HG03139 (cell line): ENCODE measurements around the gene RBBP4.
"Not testable (repeated sequence)": the region's sequence is repeated elsewhere in the genome, so short reads cannot be mapped to it uniquely, and the experiment has no call there.

Source experiments
- ATAC-seq: cut with Tn5 transposase; IDR thresholded peaks from one replicate; pipeline ENCODE4 v1.9.1; 2021; ENCODE audit not compliant: unreplicated experiment

The RBBP4 gene

DNA sequence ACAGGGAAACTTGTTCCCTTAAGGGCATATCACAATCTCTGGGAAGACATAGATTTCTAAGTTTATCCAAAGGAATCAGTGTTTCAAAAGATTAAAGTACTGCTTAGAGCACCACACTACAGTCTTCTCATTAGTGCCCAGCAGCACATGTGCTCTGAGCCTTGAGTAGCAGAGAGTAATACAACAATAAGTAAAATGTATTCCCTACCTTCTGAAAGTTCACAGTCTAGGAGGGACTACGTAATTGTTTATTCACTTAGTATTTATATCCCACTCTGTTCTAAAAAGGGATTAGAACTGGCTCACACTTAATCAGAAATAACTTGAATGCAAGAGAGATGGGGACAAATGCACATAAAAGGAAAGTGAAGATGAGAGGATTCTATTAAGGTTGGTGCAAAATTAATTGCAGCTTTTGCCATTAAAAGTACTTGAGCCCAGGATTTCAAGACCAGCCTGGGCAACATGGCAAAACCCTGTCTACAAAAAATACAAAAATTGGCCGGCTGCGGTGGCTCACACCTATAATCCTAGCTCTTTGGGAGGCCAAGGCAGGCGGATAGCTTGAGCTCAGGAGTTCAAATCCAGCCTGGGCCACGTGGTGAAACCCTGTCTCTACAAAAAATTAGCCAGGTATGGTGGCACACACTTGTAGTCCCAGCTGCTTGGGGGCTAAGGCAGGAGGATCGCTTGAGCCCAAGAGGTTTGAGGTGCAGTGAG is 42.6 kb downstream of the RBBP4 start:
- ATAC-seq: no peak

DNA sequence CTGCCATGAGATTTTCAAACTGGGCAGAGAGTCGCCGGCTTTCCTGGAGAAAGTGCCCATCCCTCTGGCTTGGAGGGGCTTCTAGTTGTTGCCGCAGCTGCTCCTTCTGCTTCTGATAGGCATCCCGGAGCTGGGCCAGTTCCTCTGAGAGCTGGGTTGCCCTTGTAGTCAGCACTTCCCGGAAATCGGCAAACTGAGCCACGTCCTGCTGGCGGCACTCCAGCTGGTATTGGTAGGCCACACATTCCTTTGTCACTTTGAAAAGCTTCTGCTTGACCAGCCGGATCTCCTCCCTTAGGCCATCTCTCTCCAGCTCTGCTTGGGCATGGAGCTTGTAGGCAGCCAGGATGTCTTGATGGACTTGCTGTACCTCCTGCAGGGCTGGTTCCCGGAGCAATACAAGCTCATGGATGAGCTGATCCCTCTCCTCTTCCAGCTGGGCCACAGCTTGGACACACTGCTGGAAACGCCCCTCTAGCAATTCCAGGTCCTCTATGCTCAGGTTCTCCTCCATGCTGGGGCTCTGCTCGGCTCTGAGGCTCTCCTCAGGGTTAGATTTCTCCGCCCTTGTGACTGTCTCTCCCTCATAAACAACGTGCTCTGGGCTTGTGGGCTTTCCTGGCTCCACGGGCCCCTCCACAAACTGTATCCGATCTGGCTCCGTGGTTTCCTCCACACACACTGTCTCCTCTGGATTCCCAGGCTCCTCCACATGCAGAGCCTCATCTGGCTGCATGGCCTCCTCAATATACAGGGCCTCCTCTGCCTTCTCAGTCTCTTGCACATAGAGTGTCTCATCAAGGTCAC is 44.3 kb downstream of the RBBP4 start:
- no peak for ATAC-seq

DNA sequence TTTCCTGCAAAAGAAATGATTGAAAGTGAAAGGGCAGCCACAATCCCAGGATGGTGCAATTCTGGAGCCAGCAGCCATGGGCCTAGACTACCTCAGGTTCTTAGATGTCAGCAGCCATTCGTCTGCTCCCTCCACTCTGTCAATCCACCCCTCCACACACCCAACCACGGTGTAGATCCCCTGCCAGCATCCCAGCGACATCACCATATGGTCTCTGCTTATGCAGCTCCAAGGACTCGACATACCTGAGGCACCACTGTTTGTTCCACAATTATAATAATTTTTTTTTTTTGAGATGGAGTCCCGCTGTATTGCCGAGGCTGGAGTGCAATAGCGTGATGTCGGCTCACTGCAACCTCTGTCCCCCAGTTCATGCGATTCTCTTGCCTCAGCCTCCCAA is 45.0 kb downstream of the RBBP4 start:
- ATAC-seq: no peak

DNA sequence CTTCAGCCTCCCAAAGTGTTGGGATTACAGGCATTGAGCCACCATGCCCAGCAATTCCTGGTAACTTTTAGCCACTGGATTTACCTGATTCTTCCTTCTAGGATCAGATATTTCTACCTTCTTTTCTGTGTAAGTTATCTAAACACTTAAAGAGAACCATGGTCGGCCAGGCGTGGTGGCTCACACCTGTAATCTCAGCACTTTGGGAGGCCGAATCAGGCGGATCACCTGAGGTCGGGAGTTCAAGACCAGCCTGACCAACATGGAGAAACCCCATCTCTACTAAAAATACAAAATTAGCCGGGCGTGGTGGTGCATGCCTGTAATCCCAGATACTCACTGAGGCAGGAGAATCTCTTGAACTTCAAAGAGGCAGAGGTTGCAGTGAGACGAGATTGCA is 46.0 kb downstream of the RBBP4 start:
- not testable (repeated sequence) for ATAC-seq

DNA sequence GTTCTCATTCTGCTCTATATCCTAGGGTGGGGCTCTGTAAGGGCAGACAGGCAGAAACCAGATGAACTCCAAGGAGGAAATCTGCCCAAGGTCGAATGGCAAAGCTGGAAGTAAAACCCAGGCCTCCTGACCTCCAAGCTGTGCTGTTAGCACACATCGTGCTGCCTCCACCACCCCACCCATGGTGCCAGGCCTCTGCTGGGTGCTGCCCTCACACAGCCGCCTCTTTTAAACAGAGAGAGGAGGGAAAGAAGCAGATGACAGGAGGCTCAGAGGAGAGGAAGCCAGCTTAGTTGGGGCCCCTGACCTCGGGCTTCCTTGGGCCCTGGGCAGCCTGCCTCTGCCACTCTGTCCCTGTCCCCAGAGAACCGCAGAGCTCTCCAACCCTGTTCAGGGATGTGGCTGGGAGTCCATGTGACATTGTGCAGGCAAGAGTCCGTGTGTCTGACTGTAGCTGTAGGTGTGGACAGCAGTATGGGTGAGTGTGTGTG is 50.5 kb downstream of the RBBP4 start:
- ATAC-seq: no peak

DNA sequence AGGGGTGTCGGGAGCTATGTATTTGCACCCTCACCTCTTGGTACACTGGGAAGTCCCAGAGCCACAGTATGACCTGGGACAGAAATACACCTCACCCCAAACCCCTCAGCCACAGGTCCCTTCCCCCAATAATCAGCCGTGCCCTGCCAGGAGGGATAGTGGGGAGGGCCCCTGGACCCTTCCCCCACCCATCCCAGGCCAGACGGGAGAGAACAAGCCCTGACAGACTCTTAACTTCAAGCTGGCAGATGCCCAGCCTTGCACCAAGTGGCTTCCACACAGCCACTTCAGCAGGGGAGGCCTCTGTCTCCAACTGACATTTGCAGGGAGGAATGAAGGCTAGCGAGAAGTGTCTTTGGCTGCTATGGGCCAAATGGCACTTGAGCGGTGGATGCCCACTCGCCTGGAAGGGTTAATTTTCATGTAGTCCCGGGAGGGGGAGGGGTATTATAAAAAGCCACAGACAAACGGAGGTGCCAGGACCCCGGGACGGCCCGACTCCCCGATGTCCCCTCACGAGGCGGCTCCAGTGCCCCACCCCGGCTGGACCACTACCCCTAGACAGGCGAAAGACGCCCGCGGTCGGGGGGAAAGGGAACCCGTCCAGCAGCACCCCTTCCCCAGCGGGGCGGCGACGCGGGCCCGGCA is 51.1 kb downstream of the RBBP4 start:
- ATAC-seq: no peak

DNA sequence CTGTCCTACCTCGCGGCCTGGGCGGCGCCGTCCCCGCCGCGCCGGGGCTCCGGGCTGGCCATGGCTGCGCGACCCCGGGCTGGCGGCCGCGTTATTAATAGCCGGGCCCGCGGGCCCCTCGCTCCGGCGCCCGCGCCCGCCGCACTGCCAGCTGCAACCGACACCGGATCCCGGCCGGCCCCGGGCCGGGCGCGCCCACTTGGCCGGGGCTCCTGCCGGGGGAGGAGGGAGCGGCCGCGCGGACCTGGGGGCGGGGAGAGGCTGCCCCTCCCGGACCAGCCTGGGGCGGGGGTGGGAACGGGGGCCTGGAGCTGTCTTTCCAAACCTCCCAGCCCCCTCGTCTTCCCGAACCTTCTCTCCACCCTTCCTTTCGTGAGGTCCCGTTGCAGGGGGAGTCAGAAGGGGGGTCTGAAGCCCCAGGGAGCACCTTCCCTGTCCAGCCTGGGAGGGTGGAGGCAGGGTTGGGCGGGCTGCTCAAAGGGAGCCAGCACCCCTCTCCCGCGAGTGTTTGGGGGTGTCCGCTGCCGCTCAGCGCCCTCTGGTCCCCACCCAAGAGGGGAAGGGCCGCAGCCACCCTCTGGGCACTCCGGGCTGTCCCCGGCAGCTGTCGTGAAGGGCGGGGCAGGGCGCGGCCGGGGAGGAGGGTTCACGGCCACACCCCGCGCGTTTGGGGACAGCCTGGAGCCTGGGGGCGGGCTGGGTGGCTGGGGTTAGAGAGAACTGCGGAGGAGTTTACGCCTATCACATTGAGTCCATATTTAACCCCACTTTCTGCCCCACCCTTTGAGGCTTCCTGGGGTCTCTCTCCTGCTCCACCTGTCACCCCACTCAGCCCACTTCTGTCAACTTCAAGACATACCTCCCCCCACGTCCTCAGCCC is 51.8 kb downstream of the RBBP4 start, which contains the start of gene SYNC:
SYNC (minus strand) TSS at position 172 of the 880 bp plus-strand sequence; CDS start at position 62, 110 bp downstream.
- no peak for ATAC-seq

DNA sequence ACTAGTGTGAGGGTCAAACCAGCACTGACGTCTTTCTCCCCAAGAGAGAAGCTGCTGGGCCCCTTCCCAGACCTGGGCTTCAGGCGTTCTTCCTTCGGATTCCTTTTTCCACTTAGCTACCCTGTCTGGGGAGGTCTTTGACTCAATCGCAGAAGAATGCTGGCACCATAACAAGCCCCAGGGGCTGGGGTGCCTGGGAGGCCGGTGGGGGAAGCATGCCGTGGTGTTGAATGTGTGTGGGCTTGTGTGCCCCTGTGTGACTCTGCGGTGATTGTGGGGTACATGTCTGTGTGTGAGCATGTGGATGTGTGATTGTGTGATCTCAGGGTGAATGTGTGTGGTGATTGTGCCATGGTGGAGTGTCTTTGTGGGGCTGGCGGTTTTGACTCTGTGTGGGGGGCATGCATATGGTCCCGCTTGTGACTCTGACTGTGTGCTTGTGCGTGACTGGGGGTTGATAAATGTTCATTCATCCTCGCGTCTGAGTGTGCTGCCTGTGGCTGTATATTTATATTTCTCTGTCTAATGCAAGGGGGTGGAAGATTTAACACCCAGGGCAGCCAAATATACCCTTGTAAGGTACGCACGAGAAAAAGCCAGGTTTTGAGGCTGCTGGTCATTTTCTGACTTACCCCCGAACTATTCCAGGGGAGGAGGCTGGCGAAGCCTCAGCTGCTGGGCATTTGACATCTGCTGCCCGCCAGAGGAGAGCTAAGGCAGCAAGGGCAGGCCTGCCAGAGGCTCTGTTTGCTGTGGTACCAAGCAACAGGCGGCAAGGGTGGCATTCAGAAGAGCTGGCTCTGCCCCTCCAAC is 52.7 kb downstream of the RBBP4 start:
- no peak for ATAC-seq

DNA sequence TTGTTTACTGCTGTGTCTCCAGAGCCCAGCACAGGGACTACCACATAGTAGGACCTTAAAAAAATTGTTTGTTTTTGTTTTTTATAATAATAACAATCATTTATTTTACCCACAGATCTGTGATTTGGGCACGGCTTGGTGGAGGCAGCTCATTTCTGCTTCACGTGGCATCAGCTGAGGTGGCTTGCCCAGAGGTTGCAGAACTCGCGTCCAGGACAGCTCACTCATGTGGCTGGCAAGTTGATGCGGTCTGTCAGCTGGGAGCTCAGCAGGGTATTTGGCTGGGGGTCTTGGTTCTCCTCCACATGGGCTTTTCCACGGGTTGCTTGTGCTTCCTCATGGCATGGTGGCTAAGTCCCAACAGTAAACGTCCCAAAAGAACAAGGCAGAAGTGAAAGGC is 54.5 kb downstream of the RBBP4 start:
- ATAC-seq: no peak

DNA sequence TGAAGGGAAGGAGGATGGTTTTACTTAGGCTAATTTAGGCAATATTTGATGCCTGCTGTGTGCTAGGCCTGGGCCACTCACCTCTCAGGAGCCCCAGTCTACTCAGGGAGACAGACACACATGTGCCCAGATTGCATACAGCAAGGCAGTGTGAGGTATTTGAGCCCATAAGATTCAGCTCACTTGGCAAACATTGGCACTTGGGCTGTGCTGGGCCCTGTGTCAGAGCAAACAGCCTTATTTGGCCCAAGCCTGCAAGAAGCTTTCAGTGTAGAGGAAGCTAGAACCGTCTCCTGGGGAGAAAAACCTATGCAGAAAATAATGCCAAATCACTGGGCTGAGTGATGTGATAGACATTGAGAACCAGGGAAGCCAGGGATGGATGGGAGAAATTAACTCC is 55.5 kb downstream of the RBBP4 start:
- no peak for ATAC-seq

DNA sequence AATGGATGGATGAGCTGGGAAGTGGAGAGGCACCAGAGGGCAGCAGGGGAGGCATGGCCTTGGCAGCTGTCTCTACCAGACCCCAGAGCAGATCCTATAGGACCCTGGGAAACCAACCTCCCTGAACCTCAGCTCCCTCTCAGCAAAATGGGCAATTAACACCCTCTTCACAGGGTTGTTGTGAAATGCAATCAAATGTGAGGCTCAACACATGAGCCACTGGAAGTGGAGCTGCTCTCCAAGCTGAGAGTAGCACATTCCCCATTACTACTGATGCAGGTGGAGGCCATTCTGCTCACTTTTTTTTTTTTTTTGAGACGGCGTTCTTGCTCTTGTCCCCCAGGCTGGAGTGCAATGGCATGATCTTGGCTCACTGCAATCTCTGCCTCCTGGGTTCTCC is 58.1 kb downstream of the RBBP4 start:
- ATAC-seq: no peak

DNA sequence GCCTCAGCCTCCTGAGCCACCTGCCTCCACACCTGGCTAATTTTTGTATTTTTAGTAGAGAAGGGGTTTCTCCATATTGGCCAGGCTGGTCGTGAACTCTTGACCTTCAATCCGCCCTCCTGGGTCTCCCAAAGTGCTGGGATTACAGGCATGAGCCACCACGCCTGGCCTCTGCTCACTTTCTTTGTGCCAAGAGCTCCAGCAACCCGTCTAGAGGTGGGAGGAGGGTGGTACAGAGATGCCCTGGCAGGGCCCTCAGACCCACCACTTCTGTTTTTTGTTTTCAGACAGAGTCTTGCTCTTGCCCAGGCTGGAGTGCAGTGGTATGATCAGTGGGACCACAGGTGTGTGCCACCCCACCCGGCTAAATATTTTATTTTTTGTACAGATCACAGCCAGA is 58.5 kb downstream of the RBBP4 start:
- no peak for ATAC-seq

DNA sequence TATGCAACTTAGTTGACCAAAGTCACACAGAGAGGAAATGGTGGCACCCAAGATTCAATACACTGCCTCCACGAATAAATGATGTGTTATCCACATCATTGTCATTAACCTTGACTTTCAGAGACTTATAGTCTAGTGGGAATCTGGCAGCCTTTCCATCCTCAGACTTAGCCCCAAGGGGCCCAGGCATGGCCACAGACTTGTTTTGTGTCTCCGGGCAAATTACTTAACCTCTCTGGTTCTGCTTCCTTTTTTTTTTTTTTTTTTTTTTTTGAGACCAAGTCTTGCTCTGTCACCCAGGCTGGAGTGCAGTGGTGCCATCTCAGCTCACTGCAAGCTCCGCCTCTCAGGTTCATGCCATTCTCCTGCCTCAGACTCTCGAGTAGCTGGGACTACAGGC is 60.2 kb downstream of the RBBP4 start:
- not testable (repeated sequence) for ATAC-seq

DNA sequence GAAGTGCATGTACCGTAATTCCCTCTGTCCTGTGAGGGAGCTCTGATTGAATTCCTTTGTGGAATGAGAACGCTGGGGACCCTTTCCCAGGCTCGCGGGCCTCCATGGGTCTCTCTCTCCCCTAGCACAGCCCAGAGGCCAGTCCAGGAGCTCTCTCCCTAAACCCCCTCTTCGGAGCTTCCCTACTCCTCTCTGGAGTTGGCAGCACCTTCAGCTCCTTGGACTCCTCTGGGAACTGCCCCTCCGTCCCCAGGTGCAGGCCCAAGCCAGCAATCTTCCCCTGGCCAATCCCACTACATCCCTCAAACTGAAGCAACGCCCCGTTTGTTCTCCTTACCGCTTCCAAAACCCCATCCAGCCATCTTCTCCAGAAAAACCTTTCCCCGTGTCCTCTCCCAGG is 62.1 kb downstream of the RBBP4 start:
- ATAC-seq: no peak

DNA sequence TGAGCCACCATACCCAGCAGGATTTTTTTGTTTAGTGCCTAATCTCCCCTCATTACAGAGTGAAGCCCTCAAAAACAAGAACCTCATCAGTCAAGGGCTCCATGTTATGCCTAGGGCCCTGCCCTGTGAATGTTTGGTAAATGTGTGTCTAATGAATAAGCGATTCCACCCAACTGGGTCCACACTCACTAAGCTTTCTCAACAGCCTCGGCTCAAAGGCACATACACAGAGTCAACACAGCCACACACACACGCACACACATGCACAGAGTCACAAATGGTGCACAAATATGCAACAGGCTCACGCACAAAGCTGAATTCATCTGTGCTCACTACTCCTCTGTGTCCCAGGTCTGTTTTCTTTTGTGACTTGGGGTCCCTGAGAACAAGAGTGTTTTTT is 63.3 kb downstream of the RBBP4 start:
- ATAC-seq: no peak

DNA sequence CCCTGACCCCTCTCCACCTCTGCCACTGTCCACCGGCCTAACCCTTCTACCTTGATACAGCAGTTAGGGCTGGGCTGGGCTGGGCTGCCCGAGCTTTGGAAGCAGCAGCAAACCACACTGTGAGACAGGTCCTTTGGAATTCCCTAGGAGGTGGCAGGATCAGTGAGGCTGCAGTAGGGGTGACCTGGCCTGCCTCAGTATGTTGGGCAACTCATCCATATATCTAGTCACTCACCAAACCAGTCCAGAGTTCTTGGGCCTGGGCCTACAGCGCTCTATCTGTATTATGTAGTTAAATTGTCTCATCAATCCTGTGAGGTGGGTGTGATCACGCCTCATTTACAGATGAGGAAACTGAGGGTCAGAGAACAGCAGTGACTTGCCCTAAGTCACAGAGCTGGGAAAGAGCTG is 64.9 kb downstream of the RBBP4 start:
- no peak for ATAC-seq

DNA sequence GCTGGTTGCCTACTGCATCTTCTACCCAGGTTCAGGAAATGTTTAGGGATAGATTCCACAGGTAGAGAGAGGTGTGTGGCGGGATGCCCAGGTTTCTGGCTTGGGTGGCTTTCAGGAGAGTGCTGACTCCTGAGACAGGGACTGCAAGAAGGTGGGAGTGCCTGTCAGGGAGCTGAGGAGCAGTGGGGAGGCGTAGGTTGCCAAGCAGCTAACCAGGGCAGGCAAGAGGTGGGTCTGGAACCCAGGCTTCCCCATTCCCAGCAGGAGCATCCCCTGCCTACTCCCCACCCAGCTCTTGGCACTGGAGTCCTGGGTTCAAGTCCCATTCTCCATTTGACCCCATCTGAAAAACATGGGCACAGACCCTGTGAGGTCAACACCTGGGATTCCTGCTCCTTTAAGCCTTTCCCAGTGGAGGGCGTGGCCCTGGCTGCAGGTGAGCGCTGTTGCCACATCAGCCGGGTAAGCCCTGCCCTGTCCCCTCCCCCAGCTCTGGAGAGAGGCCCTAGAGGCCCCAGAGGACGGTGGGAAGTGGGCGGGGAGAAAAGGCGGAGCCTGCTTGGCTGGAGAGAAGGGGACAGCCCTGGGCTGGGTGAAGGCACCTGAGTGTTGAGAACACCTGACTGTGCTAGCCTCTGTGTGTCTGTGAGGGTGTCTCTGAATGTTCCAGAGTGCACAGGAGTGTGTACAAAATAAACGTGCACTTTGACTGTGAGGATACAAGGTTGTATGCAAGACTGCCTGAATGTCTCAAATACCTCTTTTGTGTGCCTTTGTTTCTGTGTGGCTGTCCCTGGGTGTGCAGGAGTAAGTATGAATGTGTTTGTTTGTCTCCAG is 65.5 kb downstream of the RBBP4 start:
- no peak for ATAC-seq

DNA sequence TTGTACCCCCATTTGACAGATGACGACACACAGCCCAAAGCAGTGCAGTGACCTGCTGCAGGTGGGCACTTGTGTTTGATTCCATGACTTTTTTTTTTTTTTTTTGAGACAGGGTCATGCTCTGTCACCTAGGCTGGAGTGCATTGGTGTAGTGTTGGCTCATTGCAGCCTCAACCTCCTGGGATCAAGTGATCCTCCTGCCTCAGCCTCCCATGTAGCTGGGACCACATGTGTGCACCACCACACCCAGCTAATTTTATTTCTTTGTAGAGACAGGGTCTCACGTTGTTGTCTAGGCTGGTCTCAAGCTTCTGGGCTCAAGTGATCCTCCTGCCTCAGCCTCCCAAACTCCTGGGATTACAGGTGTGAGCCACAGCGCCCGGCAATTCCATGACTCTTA is 66.5 kb downstream of the RBBP4 start:
- ATAC-seq: no peak

DNA sequence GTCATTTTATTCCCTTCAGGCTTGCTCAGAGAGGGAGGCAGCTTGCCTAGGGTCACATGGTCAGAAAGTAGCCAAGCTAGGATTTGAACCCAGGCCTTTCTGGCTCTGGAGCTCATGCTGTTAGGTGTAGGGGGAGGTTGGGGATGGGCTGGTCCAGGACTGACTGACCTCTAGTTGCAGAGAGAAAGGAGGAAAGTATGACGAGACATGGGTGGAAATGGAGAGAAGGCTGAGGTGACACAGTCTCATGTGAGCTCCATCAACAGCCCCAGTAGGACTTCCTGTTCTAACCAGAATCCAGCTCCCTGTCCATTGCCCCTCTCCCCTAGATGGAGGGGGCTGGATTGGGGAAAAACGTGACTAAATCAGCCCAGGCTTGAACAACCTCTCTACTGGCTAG is 67.0 kb downstream of the RBBP4 start:
- no peak for ATAC-seq
